Skeletal muscle cell (primary cell): Measurements from ENCODE around the gene BPIFB2.

Source experiments
- DNase-seq: peaks from one replicate; pipeline ENCODE4 v3.0.0-alpha.2; 2010; ENCODE audit warnings: low read depth
- H3K4me3 ChIP-seq: 2 replicates; pipeline ENCODE4 v1.5.1; 2011; ENCODE audit warnings: low read depth, mild to moderate bottlenecking, control low read depth, low read length, moderate library complexity

The BPIFB2 gene

DNA sequence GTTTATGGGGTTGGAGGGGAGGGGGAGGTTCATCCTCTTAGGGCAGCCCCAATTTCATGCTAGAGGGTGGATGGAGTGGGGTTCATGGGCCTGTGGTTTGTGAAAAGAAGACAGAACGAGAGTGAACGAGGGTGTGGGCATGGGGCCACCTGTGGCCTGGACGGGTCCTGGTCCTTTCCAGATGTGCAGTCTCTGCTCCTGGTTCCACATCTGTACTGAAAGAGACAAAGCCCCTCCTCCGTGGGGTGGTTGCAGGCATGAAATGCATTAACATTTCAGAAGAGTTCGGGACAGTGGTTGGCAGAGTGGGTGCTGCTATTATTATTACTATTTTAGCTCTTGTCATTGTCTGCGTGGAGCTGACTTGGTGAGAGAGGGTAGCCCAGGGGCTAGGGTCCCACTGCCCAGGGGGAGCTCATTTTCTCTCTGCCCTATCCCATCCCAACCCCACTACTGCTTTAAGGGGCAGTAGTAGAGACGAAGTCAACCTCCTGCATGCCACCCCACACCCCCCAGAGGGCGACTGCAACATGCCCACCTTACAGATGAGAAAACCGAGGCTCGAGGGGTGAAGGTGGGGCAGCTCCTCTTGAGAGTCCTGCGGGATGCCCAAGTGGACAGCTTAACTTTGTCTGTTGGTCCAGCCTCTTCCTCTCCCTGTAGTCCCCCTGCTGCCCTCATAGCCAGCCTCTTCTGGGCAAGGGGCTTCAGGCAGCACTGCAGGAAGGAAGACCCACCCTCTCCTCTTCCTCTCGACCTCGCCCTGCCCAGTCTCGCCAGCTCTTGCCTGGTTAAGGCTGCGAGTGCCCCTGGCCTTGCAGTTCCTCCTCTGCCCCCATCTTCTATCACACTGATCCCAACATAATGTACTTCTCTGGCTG, 8.4 kb downstream of the BPIFB2 start:
- H3K4me3 ChIP-seq, result no peak overlapping the region
- DNase-seq, result no peak

DNA sequence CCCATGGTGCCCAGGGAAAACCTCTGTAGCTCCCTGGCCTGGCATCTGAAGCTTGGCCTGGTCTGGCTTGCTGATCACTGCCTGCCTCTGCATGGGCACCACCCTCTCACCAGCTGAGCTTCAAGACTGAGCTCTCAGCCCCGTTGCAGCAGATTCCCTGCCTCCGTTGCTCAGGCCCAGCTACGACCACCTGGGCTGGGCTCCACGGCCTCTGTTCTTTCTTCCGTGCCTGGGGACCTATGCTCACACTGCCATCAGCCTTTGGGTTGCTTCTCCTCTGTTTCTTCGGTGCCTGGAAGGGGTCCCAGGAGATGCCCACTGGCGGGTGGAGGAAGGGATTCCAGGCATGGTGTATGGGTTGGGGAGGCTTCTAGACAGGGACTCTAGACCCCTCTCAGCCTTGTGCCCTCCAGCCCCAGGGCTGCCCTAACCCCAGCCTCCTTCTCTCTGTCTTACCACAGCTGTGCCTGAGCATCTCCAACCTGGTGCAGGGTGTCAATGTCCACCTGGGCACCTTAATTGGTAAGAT, 9.1 kb downstream of the BPIFB2 start:
- DNase-seq, result no peak
- no peak overlapping the region for H3K4me3 ChIP-seq

DNA sequence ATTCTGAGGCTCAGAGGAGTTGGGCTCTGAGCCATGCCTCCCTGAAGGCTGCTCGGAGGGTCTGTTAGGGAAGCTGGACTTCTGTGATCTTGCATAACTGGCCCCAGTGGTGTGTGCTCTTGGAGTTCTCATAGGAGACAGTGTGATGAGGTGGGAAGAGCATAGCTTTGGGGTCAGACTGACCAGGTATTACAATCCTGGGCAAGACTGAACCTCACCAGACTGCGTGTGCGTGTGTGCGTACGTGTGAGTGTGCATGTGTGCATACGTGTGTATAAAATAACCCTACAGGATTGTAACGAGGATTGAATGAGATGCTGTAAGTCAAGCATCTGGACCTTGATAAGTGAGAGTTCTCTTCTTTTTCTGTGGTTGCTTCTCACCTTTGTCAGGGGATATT, 10.0 kb downstream of the BPIFB2 start:
- DNase-seq, result no peak

DNA sequence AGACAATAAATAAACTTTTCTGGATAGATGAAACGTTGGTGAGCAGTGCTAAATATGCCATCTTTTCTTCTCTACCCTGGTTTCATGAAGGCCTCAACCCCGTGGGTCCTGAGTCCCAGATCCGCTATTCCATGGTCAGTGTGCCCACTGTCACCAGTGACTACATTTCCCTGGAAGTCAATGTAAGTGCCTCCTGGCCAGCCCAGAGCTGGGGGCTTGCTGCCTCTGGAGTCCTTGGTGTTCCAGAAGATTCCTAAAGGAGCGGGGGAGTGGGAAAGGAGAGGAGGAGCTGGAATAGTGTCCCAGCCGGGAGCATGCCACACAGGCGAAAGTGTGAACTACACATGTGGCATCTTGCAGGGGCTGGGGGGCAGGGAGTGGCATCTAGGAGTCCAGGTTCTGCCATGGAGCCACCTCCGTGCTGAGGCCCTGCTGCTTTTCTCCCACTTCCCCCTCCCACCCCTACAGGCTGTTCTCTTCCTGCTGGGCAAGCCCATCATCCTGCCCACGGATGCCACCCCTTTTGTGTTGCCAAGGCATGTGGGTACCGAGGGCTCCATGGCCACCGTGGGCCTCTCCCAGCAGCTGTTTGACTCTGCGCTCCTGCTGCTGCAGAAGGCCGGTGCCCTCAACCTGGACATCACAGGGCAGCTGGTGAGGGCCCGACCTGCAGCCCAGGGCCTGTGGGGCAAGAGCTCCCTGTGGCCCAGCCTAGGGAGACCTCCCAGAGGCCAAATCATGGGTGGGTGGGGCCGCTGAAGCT, 10.8 kb downstream of the BPIFB2 start:
- DNase-seq, result no peak
- no peak overlapping the region for H3K4me3 ChIP-seq

More for the DNA sequence above, 10.0 kb downstream of the BPIFB2 start:
- no peak overlapping the region for H3K4me3 ChIP-seq

DNA sequence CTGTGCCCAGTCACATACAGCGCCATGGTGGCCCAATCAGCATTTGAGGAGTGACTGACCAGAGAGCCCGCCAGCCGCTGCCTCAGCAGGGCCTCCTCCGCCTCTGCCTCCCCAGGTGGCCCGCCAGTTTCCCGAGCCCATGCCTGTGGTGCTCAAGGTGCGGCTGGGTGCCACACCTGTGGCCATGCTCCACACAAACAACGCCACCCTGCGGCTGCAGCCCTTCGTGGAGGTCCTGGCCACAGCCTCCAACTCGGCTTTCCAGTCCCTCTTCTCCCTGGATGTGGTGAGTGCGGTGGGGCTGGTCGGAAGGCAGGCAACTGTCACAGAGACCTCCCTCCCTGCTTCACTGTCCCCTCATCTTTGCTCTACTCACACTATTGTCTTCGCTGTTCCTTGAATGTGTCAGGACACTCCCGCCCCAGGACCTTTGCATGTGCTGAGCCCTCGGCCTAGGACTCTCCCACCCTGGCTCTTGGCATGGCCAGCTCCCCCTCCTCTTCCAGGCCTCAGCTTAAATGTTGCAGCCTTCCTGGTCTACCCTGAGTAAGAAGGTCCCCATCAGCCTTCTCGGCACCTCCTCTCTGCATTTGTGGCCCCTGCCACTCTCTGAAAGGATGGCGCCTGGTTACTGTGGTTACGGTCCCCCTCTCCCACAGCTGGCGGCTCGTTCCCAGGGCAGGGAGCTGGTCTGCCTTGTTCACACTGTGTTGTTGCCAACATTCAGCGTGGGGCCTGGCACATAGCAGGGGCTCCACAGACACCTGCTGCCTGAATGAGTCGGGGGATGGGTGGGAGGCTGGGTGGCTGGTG, 12.2 kb downstream of the BPIFB2 start:
- H3K4me3 ChIP-seq, result no peak overlapping the region
- DNase-seq, result no peak

DNA sequence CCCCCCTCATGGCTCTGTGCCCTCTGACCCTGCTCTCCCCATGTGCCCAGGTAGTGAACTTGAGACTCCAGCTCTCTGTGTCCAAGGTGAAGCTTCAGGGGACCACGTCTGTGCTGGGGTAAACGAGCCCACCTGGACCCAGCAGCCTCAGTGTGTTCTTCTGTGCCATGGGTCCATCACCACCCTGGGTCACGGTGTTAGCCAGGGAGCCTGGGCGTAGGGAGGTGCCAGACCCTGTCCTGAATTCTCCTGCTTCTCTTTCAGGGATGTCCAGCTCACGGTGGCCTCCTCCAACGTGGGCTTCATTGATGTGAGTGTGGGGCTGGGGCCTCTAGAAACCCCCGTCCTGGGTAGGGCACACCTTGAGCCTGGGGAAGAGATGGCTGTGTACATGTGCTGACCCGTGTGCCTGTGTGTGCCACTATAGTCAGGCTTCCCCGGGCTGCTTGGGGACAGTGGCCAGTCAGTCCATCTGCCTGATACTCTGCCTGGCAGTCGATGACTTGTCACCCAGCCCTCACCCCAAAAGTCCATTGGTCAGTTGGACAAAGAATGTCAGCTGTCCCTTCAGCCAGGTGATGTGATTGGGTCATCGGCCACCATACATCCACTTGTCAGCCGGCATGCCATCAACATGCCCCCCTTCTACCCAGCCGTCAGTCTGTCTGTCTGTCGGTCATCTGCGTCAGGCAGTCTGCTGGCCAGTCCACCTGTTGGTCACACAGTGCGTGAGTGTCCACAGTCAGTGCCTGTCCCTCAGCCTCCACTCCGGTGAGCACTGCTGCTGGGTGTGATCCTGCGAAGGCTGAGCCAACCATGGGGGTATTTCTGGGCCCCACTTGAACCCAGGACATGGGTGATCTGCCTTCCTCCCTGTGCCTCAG, 13.0 kb downstream of the BPIFB2 start:
- DNase-seq, result no peak

DNA sequence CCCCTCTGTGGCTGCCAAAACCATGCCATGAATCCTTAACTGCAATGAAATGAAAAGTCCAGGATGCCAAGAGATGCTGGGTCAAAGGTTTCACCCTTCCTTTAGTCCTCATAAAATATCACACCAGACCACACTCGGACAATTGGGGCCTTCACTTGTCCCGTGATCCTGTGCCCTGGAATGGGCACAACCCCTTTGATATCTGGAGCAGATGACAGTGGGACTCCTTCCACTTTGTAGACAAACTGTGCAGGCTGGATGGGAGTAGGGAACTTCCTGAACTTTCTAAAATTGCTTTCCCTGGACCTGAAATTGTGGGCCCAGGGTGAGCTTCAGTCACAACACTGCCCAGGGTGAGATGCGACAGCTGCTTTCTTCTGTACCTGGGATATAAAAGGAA, 14.4 kb downstream of the BPIFB2 start:
- DNase-seq, result no peak
- H3K4me3 ChIP-seq, result no peak overlapping the region

More for the DNA sequence above, 13.0 kb downstream of the BPIFB2 start:
- no peak overlapping the region for H3K4me3 ChIP-seq

DNA sequence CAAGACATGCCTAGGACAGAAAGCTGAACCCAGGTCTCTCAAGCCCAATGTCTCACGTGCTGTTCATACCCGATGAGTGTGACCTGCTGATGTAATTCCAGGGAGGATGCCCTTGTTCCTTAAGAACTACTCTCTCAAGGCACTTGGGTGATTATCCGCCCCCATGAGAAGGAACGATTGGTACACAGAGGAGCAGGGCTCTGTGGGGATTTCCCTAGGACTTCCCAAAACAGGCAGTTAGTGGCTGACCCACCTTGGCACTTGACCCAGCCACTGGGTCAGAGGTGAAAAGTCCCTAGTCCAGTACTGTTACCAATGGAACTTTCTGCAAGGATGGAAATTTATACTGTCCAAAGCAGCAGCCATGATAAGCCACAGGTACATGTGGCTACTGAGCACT, 14.8 kb downstream of the BPIFB2 start:
- no peak overlapping the region for H3K4me3 ChIP-seq
- DNase-seq, result no peak

DNA sequence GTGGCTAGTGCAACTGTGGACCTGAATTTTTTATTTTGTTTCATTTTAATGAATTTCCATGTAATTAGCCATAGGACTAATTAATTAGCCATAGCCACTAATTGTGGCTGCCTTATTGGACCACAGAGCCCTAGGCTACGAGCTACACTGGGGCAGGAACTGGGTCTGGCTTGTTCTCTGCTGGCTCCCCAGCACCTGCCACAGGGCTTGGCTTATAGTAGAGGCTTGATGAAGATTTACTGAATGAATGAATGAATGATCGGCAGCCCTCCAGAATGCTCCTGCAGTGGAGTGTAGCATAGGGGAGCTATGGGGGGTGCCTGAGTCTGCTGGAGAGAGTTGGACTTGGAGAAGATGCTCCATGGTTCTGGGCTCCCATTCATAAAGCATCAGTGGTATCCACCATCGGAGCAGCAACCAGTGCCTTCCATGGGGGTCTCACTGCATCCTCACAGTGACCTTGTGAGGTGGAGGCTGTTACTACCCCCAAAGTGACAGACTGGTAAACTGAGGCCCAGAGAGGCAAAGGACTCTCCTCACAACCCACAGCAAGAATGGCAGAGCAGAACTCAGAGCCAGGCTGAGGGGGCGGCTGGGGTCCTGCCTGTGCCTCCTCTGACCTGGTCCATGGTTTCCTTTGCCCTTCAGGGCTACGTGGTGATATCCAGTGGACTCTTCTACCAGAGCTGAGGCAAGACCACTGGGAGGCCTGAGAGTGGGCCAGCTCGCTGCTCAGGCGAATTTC, 15.4 kb downstream of the BPIFB2 start:
- no peak for DNase-seq
- no peak overlapping the region for H3K4me3 ChIP-seq

DNA sequence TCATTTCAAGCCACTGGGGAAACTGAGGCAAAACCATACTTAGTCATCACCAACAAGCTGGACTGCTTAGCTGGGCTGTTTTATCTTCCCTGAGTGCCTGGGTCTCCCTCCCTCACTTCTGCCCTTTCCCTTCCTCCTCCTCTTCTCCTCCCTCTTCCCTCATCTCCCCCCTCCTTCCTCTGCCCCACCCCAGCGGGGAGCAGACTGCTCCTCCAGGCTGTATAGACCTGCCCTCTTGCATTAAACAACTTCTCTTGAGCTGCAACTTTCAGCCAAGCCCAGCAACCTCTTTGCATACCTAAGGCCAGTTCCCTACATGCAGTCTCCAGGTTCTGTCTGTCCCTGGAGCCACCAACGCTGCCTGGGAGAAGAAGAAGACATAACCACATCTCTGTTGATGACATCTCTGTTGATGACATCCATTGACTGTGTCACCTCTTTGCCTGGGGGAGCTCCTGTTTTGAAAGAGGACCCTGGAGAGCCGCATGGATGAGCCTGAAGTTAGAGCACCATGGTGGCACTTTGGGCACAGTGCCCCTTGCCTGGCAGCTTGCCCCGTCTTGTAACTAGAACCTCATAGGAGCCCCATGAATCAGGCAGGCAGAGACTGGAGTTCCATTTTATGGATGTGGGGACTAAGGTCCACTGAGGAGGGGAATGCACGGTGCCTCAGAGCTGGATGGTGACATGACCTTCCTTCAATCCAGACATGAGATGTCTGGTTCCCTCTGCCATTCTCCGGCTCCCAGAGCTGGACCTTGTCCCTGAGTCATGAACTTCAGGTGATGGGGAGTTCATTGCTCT, 16.1 kb downstream of the BPIFB2 start:
- no peak for DNase-seq
- no peak overlapping the region for H3K4me3 ChIP-seq

DNA sequence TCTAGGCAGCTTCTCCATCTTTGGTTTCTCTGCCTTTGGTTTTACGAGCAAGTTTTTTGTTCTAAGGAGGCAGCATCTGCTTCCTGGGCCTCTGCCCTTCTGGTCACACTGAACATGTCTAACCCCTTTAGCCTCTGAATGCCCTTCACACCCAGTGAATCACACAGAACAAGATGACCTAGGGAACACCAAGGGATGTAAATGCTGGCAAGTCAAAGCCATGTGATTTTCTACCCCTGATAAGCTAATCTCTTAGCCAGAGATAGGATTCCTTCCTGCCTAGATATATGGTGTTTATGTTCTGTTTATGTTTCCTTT, 16.7 kb downstream of the BPIFB2 start:
- H3K4me3 ChIP-seq, result no peak overlapping the region
- no peak for DNase-seq

DNA sequence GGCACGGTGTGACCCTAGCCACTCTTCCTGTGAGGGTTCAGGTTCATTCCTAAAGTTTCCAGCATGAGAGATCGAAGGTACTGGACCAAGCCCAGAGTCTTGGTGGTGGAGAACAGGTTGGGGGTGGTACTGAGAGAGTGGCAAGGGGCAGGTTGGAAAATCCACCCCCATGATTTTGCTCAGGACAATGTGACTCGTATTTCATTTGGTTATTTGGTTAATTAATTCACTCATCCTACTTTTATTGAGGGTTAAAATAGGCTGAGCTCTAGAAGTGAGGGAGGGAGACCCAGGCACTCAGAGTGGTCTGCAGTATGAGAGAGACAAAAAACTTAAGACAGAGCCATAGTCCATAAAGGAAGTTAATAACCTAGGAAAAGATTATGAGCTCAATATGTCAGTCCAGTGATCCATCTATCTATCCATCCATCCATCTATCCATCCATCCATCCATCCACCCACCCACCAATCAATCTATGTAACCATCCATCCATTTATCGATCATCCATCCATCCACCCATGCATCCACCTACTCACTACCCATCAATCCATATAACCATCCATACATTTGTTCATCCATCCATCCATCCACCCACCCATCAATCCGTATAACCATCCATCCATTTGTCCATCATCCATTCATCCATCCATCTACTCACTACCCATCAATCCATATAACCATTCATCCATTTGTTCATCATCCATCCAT, 17.3 kb downstream of the BPIFB2 start:
- no peak overlapping the region for H3K4me3 ChIP-seq
- DNase-seq, result no peak

DNA sequence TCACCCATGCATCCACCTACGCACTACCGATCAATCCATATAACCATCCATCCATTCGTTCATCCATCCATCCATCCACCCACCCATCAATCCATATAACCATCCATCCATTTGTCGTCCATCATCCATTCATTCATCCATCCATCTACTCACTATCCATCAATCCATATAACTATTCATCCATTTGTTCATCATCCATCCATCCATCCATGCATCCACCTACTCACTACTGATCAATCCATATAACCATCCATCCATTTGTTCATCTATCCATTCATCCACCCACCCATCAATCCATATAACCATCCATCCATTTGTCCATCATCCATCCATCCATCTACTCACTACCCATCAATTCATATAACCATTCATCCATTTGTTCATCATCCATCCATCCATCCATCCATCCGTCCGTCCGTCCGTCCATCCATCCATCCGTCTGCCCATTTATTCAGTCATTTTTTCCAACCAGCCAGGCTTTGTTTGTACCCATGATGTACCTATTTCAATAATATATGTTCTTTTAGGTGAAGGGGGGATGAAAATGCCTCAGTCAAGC, 17.9 kb downstream of the BPIFB2 start:
- H3K4me3 ChIP-seq, result no peak overlapping the region
- no peak for DNase-seq

DNA sequence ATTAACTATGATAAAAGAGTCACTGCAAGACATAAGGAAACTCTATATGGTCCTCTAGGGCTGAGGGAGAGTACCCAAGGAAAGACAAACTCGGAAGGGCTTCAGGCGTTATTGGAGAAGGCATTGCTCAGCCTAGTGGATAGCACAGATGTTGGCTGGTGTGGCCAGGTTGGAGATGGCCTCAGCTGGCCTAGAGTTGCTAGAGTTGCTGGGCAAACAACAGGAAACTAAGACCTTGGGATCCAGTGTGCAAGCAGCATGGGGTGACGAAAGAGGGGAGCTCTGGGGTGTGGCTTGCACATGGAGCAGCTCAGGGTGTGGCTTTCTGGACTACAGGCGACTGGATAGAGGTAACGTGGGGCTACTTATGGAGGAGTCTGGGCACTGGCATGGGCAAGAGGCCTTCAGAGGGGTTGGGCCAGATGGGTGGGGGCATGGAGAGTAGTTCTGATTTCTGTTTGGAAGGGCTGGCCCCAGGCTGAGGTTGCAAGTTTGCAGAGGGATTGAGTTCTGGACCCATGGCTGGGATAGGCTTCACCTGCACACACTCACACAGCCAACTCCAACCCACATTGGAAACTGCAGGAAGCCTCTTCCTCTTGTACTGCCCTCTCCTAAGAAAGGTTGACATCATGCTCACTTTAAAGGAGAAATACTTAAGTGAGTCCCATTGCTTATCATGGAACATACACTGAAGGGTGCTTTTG, 18.7 kb downstream of the BPIFB2 start:
- H3K4me3 ChIP-seq, result no peak overlapping the region
- no peak for DNase-seq

DNA sequence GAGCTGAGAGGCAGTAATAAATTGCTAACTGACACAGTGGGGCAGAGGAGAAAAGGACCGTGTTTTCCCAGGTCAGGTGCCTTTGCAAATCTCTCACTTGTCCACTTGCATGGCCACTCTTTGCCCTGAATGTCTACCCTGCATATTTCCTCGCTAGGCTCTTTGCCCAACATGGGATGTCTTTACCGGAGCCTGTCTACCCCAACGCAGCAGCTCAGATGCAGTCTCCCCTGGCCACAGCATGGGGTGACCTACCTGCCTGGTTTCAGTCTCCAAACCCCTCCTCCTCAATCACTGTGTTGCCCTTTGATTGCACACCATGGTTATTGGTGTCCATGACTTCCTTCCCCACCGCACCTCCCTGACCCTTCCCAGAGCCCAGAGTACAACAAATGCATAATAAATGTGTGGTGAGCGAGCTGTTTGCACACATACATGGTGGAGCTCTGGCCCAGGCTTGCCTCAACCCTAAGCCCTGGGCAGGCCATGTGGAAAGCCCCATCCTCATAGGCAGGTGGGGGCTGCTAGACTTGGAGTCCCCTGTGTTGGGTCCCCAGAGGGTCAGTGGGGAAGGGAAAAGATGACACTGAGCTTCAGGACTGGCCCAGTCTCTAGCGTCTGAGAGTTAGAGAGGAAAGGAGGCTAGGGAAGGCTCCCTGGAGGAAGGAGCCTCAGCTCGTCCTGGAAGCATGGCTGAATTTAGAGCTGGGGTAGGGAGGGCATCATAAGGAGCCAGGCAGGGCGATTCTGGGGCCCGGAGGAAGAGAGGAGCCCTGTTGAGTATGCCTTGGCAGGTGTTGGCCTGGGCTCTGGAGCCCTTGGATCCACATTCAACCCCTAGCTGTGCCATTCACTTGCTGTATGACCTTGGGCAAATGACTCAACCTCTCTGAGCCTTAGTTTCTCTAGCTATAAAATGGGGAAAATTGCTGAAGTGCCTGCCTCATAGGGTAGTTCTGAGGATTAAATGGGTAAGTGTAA, 19.6 kb downstream of the BPIFB2 start:
- DNase-seq, result no peak
- no peak overlapping the region for H3K4me3 ChIP-seq
